HCT116 (cell line): ENCODE measurements around the gene SLC25A44.

Experiments used
- EGR1 ChIP-seq: IDR thresholded peaks from 2 replicates; pipeline ENCODE4 v1.6.1; 2012; ENCODE audit warnings: low read depth
- POLR2A ChIP-seq: IDR thresholded peaks from 2 replicates; pipeline ENCODE4 v1.7.0; 2011; ENCODE audit warnings: borderline replicate concordance; ENCODE audit not compliant: insufficient read depth, insufficient read length; ENCODE audit errors: extremely low read depth
- SIN3A ChIP-seq: IDR thresholded peaks from 2 replicates; pipeline ENCODE4 v1.6.1; 2012; ENCODE audit warnings: low read depth
- SP1 ChIP-seq: IDR thresholded peaks from 2 replicates; pipeline ENCODE4 v1.6.1; 2012; ENCODE audit warnings: low read depth
- YY1 ChIP-seq: IDR thresholded peaks from 2 replicates; pipeline ENCODE4 v1.6.1; 2011; ENCODE audit warnings: low read length, low read depth, moderate library complexity, mild to moderate bottlenecking; ENCODE audit not compliant: insufficient replicate concordance; ENCODE audit errors: extremely low read depth
- ZFX ChIP-seq: fragments of 450-650 bp; IDR thresholded peaks from 2 replicates; pipeline ENCODE4 v1.6.1; 2017
- TF ChIP-seq, protein P1 (sequence below): IDR thresholded peaks from 2 replicates; pipeline ENCODE4 v1.6.1; 2012; ENCODE audit warnings: low read depth
- TF ChIP-seq, protein P2 (sequence below), 3 experiments: fragments of 200-600 bp in 1 of 3; sonication (generic) in 1 of 3; IDR thresholded peaks in 2 of 3; conservative IDR thresholded peaks in 1 of 3; 2 replicates each; pipeline ENCODE4 v1.5.1; 2012 to 2017; ENCODE audit warnings: low read depth in 2 of 3, low read length in 2 of 3, antibody characterized with exemption in 1 of 3, borderline replicate concordance in 1 of 3, control low read depth in 1 of 3, mild to moderate bottlenecking in 1 of 3, mixed read lengths in 1 of 3, mixed run types in 1 of 3, moderate library complexity in 1 of 3; ENCODE audit not compliant: insufficient read depth in 1 of 3

DNA sequence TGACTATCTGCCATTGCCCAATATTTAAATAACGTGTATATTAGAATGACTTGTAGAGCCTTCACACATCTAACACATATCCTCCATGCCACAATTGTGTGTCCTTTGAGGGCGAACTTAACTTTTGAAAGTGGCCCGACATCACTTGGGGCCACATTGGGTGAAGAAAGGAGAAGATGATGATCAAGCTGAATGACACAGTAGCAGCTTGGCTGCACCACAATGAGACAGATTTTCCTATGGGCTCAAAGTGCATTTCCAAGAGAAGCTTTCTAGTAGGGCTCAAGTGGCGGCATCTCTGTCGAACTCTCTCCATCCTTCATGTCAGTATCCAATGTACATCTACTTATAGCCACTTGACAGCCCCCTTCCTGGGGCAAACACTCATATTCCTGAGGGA, 44.3 kb downstream of the SLC25A44 start:
- no peak for TF ChIP-seq POLR2A
- TF ChIP-seq, protein P1, sequence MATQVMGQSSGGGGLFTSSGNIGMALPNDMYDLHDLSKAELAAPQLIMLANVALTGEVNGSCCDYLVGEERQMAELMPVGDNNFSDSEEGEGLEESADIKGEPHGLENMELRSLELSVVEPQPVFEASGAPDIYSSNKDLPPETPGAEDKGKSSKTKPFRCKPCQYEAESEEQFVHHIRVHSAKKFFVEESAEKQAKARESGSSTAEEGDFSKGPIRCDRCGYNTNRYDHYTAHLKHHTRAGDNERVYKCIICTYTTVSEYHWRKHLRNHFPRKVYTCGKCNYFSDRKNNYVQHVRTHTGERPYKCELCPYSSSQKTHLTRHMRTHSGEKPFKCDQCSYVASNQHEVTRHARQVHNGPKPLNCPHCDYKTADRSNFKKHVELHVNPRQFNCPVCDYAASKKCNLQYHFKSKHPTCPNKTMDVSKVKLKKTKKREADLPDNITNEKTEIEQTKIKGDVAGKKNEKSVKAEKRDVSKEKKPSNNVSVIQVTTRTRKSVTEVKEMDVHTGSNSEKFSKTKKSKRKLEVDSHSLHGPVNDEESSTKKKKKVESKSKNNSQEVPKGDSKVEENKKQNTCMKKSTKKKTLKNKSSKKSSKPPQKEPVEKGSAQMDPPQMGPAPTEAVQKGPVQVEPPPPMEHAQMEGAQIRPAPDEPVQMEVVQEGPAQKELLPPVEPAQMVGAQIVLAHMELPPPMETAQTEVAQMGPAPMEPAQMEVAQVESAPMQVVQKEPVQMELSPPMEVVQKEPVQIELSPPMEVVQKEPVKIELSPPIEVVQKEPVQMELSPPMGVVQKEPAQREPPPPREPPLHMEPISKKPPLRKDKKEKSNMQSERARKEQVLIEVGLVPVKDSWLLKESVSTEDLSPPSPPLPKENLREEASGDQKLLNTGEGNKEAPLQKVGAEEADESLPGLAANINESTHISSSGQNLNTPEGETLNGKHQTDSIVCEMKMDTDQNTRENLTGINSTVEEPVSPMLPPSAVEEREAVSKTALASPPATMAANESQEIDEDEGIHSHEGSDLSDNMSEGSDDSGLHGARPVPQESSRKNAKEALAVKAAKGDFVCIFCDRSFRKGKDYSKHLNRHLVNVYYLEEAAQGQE: no peak
- TF ChIP-seq, protein P2, sequence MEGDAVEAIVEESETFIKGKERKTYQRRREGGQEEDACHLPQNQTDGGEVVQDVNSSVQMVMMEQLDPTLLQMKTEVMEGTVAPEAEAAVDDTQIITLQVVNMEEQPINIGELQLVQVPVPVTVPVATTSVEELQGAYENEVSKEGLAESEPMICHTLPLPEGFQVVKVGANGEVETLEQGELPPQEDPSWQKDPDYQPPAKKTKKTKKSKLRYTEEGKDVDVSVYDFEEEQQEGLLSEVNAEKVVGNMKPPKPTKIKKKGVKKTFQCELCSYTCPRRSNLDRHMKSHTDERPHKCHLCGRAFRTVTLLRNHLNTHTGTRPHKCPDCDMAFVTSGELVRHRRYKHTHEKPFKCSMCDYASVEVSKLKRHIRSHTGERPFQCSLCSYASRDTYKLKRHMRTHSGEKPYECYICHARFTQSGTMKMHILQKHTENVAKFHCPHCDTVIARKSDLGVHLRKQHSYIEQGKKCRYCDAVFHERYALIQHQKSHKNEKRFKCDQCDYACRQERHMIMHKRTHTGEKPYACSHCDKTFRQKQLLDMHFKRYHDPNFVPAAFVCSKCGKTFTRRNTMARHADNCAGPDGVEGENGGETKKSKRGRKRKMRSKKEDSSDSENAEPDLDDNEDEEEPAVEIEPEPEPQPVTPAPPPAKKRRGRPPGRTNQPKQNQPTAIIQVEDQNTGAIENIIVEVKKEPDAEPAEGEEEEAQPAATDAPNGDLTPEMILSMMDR (IDR thresholded peaks at IDR 0.05 in 2 of 3, conservative IDR thresholded peaks at IDR 0.05 in 1 of 3; ENCODE audit: borderline replicate concordance in 1 of 3, insufficient read depth in 1 of 3, low read depth in 2 of 3, low read length in 2 of 3): no peak
- no peak for TF ChIP-seq EGR1
- no peak for TF ChIP-seq SIN3A
- TF ChIP-seq ZFX: no peak
- no peak for TF ChIP-seq YY1
- TF ChIP-seq SP1: no peak
